SU-DHL-6 (cell line): ENCODE data around the gene CBLB.

Source experiments
- H2AFZ ChIP-seq: fragments of 200-600 bp; sonication (generic); 2 replicates; pipeline ENCODE4 v1.6.1; 2014; ENCODE audit warnings: low read depth, mild to moderate bottlenecking, moderate library complexity, mixed read lengths, antibody characterized with exemption, low read length; ENCODE audit not compliant: severe bottlenecking
- H3F3A ChIP-seq: fragments of 200-600 bp; shearing (Covaris generic); 2 replicates; pipeline ENCODE4 v1.6.0; 2016; ENCODE audit warnings: antibody characterized with exemption, mild to moderate bottlenecking; ENCODE audit not compliant: insufficient read depth
- H3K27ac ChIP-seq: fragments of 200-600 bp; sonication (generic); 2 replicates; pipeline ENCODE4 v1.5.1; 2016; ENCODE audit warnings: low read depth, mild to moderate bottlenecking, low read length, moderate library complexity, mixed read lengths
- H3K27me3 ChIP-seq: fragments of 200-600 bp; sonication (generic), shearing (Covaris generic); 2 replicates; pipeline ENCODE4 v1.6.0; 2014; ENCODE audit warnings: mild to moderate bottlenecking, low read length
- H3K36me3 ChIP-seq: fragments of 200-600 bp; sonication (generic); 2 replicates; pipeline ENCODE4 v1.6.1; 2014; ENCODE audit warnings: mild to moderate bottlenecking, low read length, mixed read lengths
- H3K4me2 ChIP-seq: fragments of 300-600, 200-600 bp; shearing (Covaris generic), sonication (generic); 2 replicates; pipeline ENCODE4 v1.6.0; 2014; ENCODE audit warnings: low read length, low read depth, mild to moderate bottlenecking; ENCODE audit not compliant: poor library complexity, severe bottlenecking
- H3K4me3 ChIP-seq: fragments of 200-600 bp; sonication (generic); 2 replicates; pipeline ENCODE4 v1.5.1; 2014; ENCODE audit warnings: antibody characterized with exemption, low read length, mild to moderate bottlenecking, mixed read lengths; ENCODE audit not compliant: insufficient read depth, poor library complexity, severe bottlenecking
- H3K79me2 ChIP-seq: fragments of 200-600 bp; sonication (generic); 2 replicates; pipeline ENCODE4 v1.6.1; 2014; ENCODE audit warnings: mild to moderate bottlenecking, low read length, moderate library complexity; ENCODE audit not compliant: insufficient read depth
- H3K9ac ChIP-seq: fragments of 200-600 bp; sonication (generic); 2 replicates; pipeline ENCODE4 v1.7.0; 2014; ENCODE audit warnings: mild to moderate bottlenecking, low read length
- H3K9me2 ChIP-seq: fragments of 200-600 bp; sonication (generic); replicated peaks from 2 replicates; pipeline ENCODE4 v1.6.1; 2014; ENCODE audit warnings: low read length; ENCODE audit not compliant: insufficient read depth
- H3K9me3 ChIP-seq: fragments of 200-600 bp; sonication (generic); 2 replicates; pipeline ENCODE4 v1.6.1; 2014; ENCODE audit warnings: low read length, mixed read lengths; ENCODE audit not compliant: insufficient read depth
- H4K20me1 ChIP-seq: fragments of 200-600 bp; sonication (generic); 2 replicates; pipeline ENCODE4 v1.6.1; 2014; ENCODE audit warnings: low read depth, mild to moderate bottlenecking, antibody characterized with exemption, low read length, moderate library complexity, mixed read lengths
- EZH2phosphoT487 ChIP-seq: fragments of 200-600 bp; sonication (generic), shearing (Covaris generic); conservative IDR thresholded peaks from 2 replicates; pipeline ENCODE4 v1.6.1; 2018; ENCODE audit warnings: mild to moderate bottlenecking, antibody characterized with exemption, low read length, moderate library complexity, mixed read lengths
- TF ChIP-seq, protein P1 (sequence below): fragments of 200-600 bp; sonication (generic); IDR thresholded peaks from one replicate; pipeline ENCODE4 v1.5.1; 2017; ENCODE audit warnings: antibody characterized with exemption, mild to moderate bottlenecking, low read length, moderate library complexity; ENCODE audit not compliant: insufficient read depth, poor library complexity, severe bottlenecking

Gene CBLB

DNA sequence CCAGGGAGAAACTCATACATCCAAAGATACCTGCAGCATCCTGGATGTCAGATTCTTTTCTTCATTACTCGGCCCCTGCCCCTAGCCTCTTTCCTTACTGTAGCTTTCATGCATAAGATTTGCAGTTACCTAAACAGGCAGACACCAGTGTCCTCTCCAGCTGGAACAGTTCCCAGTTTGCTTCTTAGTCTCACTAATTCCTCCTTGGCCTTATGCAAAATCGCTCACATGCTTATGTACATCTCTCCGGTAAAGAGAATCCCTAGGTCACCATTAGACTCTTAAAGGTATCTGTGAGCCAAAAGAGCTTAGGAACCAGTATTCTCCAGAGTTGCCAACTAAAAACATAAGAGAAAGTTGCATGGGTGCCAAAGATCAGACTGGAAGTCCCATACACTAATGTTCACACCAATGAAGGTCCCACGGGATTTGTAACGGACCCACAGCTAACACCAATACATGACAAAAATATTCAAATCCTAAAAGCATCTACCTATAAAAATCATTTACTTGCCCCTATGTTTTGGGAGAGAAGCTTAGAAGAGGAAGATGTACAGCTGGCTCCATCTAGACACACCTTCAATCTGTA, 66.6 kb downstream of the CBLB start:
- 0 out of 2 replicates have a peak, but pooled peaks cover 6% of the 10 kb centered on the region for H3K36me3 ChIP-seq
- peak overlapping the region; percentile 18 for H3K4me3 ChIP-seq
- peaks cover 86% of the 10 kb centered on the region for H3K79me2 ChIP-seq

DNA sequence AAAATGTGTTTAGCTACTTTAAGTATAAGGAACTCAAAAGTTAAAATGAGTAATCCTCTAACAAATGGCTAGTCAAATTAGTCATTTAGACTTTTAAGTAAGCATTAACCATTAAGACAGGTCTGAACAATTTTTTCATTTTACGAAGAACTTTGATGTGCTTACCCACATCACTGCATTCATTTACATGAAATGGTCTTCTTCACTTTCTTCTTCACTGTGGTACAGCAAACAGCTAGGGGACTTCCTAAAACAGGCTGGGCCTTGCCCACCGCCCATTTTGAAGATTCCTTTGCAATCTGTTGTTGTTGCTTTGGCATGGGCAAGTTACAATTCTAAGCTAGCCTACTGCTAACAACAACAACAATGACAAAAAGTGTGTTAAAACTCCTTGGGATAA, 67.4 kb downstream of the CBLB start:
- Histone ChIP-seq H3K9me2 (no peaks in the 10 kb centered on the region), H3K4me2 (peak overlapping the region; percentile 78), H4K20me1 (no peaks in the 10 kb centered on the region), H2AFZ (no peak overlapping the region), H3K27me3 (no peaks in the 10 kb centered on the region), H3K79me2 (peaks cover 86% of the 10 kb centered on the region), H3F3A (peaks cover 61% of the 10 kb centered on the region), H3K4me3 (peak overlapping the region; percentile 18), H3K27ac (peak overlapping the region; percentile 94), H3K36me3 (peaks cover 9% of the 10 kb centered on the region; the same call in 1 of the 2 replicates), H3K9ac (peak overlapping the region; percentile 60), H3K9me3 (no peaks in the 10 kb centered on the region)
- TF ChIP-seq, protein P1, sequence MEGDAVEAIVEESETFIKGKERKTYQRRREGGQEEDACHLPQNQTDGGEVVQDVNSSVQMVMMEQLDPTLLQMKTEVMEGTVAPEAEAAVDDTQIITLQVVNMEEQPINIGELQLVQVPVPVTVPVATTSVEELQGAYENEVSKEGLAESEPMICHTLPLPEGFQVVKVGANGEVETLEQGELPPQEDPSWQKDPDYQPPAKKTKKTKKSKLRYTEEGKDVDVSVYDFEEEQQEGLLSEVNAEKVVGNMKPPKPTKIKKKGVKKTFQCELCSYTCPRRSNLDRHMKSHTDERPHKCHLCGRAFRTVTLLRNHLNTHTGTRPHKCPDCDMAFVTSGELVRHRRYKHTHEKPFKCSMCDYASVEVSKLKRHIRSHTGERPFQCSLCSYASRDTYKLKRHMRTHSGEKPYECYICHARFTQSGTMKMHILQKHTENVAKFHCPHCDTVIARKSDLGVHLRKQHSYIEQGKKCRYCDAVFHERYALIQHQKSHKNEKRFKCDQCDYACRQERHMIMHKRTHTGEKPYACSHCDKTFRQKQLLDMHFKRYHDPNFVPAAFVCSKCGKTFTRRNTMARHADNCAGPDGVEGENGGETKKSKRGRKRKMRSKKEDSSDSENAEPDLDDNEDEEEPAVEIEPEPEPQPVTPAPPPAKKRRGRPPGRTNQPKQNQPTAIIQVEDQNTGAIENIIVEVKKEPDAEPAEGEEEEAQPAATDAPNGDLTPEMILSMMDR, result no peak
- no peak for TF ChIP-seq EZH2phosphoT487

More for the DNA sequence above, 66.6 kb downstream of the CBLB start:
- peak overlapping the region; percentile 94 for H3K27ac ChIP-seq
- H3K27me3 ChIP-seq, result no peaks in the 10 kb centered on the region
- no peak overlapping the region for H2AFZ ChIP-seq
- no peaks in the 10 kb centered on the region for H3K9me2 ChIP-seq
- peaks cover 66% of the 10 kb centered on the region for H3F3A ChIP-seq
- H4K20me1 ChIP-seq, result no peaks in the 10 kb centered on the region
- peak overlapping the region; percentile 78 for H3K4me2 ChIP-seq
- peak overlapping the region; percentile 60 for H3K9ac ChIP-seq
- TF ChIP-seq, protein P1, result no peak
- TF ChIP-seq EZH2phosphoT487, result no peak
- no peaks in the 10 kb centered on the region for H3K9me3 ChIP-seq

DNA sequence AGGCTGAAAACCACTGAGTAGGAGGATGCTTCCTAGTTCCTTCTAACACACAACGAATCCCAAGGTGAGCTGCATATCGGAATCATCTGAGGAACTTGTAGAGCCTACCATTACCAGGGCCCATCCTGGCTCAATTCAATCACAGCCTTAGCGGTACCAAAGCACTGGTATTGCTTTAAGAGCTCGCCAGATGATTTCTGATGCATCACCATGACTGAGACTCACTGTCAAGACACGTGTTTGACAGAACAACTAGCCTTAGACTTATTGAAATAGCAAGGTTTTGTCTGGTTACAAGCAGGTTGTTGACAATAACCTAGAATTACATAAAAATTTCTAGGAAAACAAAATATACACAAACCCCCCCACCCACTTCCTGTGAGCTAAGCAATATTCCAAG, 68.5 kb downstream of the CBLB start:
- Histone ChIP-seq H3K36me3 (peaks cover 11% of the 10 kb centered on the region), H3K27me3 (no peaks in the 10 kb centered on the region), H3K79me2 (peaks cover 86% of the 10 kb centered on the region), H3K4me2 (peak overlapping the region; percentile 78), H3K27ac (peak overlapping the region; percentile 94), H3K9ac (peak overlapping the region; percentile 60), H2AFZ (no peak overlapping the region), H3K4me3 (peak overlapping the region; percentile 24), H3F3A (peaks cover 61% of the 10 kb centered on the region), H3K9me2 (no peaks in the 10 kb centered on the region), H4K20me1 (no peaks in the 10 kb centered on the region), H3K9me3 (no peaks in the 10 kb centered on the region)
- TF ChIP-seq, protein P1, result no peak
- TF ChIP-seq EZH2phosphoT487, result no peak
